ENCODE data around the gene CCL23. TPM values are rescaled to one million over a fixed set of nuclear protein-coding genes. Genes with fewer than 3 reads are reported as not detected.

Gene CCL23
- total and polyA plus RNA-seq, 2 donors (not counting 3 experiments of a cell fraction or from before 2014, with no cell fraction given), result 1.0 to 1.1 TPM

DNA sequence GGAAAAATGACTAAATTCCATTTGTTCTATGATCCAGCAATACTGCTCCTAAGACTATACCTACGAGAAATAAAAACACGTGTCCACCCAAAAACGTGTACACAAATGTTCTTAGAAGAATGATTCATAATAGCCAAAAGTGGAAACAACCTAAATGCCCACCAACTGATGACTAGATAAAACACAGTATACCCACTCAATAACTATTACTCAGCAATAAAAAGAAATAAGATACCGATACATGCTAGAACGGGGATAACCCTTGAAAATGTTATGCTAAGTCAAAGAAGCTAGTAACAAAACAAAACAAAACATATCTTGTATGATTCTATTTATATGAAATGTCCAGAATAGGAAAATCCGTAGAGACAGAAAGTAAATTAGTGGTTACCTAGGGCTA is 54.1 kb downstream of the CCL23 start:
- Histone ChIP-seq H3K9ac (replicated peaks; ENCODE audit: extremely low read depth, insufficient read depth, low read length) (no peak overlapping the region), H3K27me3 (ENCODE audit: control insufficient read depth in 2 of 2, insufficient read depth in 2 of 2, low read length in 2 of 2) (peaks cover 1 to 14% of the 10 kb centered on the region in 2 experiments), H3K4me1 (ENCODE audit: control insufficient read depth, extremely low read depth, insufficient read depth, low read length) (no peaks in the 10 kb centered on the region), H3K27ac (ENCODE audit: insufficient read depth, low read depth, low read length) (no peak overlapping the region), H3K4me2 (ENCODE audit: insufficient read depth, low read length) (no peak overlapping the region), H3K4me3 (replicated peaks in 1 of 3; ENCODE audit: insufficient read depth in 1 of 3, low read depth in 1 of 3, low read length in 3 of 3) (no peak overlapping the region), H3K9me3 (replicated peaks; ENCODE audit: control insufficient read depth, insufficient read depth, low read length) (no peaks in the 10 kb centered on the region), H3K9me1 (replicated peaks; ENCODE audit: control insufficient read depth, extremely low read depth, insufficient read depth, low read length) (no peaks in the 10 kb centered on the region), H3K36me3 (ENCODE audit: control insufficient read depth in 2 of 2, extremely low read depth in 1 of 2, insufficient read depth in 2 of 2, low read length in 2 of 2) (no peaks in the 10 kb centered on the region), H2AFZ (ENCODE audit: low read depth, low read length) (no peak overlapping the region), H4K20me1 (replicated peaks; ENCODE audit: control insufficient read depth, extremely low read depth, insufficient read depth, low read length) (no peaks in the 10 kb centered on the region), H3K79me2 (ENCODE audit: control insufficient read depth, insufficient read depth, low read length) (no peaks in the 10 kb centered on the region)
- no TSS peak for BruUV-seq (replicated peaks)
- TF ChIP-seq, protein P1, sequence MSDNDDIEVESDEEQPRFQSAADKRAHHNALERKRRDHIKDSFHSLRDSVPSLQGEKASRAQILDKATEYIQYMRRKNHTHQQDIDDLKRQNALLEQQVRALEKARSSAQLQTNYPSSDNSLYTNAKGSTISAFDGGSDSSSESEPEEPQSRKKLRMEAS (IDR thresholded peaks at IDR 0.05; ENCODE audit: insufficient read depth, insufficient read length), result no peak
- TF ChIP-seq, protein P2, sequence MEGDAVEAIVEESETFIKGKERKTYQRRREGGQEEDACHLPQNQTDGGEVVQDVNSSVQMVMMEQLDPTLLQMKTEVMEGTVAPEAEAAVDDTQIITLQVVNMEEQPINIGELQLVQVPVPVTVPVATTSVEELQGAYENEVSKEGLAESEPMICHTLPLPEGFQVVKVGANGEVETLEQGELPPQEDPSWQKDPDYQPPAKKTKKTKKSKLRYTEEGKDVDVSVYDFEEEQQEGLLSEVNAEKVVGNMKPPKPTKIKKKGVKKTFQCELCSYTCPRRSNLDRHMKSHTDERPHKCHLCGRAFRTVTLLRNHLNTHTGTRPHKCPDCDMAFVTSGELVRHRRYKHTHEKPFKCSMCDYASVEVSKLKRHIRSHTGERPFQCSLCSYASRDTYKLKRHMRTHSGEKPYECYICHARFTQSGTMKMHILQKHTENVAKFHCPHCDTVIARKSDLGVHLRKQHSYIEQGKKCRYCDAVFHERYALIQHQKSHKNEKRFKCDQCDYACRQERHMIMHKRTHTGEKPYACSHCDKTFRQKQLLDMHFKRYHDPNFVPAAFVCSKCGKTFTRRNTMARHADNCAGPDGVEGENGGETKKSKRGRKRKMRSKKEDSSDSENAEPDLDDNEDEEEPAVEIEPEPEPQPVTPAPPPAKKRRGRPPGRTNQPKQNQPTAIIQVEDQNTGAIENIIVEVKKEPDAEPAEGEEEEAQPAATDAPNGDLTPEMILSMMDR (IDR thresholded peaks at IDR 0.05; ENCODE audit: extremely low read depth in 1 of 2, insufficient read depth in 1 of 2, low read depth in 1 of 2, low read length in 2 of 2), result no peak
- TF ChIP-seq EZH2 (IDR thresholded peaks at IDR 0.05; ENCODE audit: borderline replicate concordance, low read depth, low read length, severe bottlenecking), result no peak
- no peak for TF ChIP-seq FOS (IDR thresholded peaks at IDR 0.05; ENCODE audit: borderline replicate concordance, insufficient read depth, low read length)
- no peak for TF ChIP-seq JUN (IDR thresholded peaks at IDR 0.05; ENCODE audit: borderline replicate concordance, insufficient read depth, insufficient read length, low read depth)
- TF ChIP-seq POLR2A (IDR thresholded peaks at IDR 0.05; ENCODE audit: low read depth, low read length), result no peak
- TF ChIP-seq POLR2AphosphoS5 (IDR thresholded peaks at IDR 0.05; ENCODE audit: insufficient read depth, low read depth, low read length), result no peak
- no peak for TF ChIP-seq MYC (IDR thresholded peaks at IDR 0.05; ENCODE audit: low read depth, low read length)
- TF ChIP-seq GATA2 (IDR thresholded peaks at IDR 0.05; ENCODE audit: insufficient read depth, insufficient read length, low read depth, low read length), result no peak
- DNase-seq (ENCODE audit: low read depth, low spot score) (no peak), FAIRE-seq (no peak)
- dilution Hi-C loops (cut with MboI; ENCODE audit: extremely low pct_ligation_motif_present, low sequenced_read_pairs) (no loop called here), intact Hi-C loops (cut with micrococcal nuclease) (no loop called here)
- POLR2A ChIA-PET, result no interaction called here
- CTCF ChIA-PET, result interaction anchor here (0.7 to 1.5 kb wide), 4 partner anchors 9 to 109 kb away, joined by 3 to 5 read pairs (median 4); no protein-coding TSS in a partner anchor

Other genes starting within 250 kb of the CCL23 start
- 3.6 and 6.1 TPM in 2 replicates for gene MMP28, start 222.3 kb downstream of the CCL23 start, total RNA-seq
- gene MMP28, start 222.3 kb downstream of the CCL23 start, polyA plus RNA-seq, result 7.1 and 8.4 TPM in 2 replicates
- 244 and 247 TPM in 2 replicates for gene TAF15, start 208.5 kb downstream of the CCL23 start, total RNA-seq
- 35.7 and 59.4 TPM in 2 replicates for gene TAF15, start 208.5 kb downstream of the CCL23 start, polyA plus RNA-seq
- gene HEATR9, start 149.1 kb downstream of the CCL23 start, total RNA-seq, result not detected in 2 replicates
- gene HEATR9, start 149.1 kb downstream of the CCL23 start, polyA plus RNA-seq, result not detected in 2 replicates
- gene CCL5, start 137.6 kb downstream of the CCL23 start, total RNA-seq, result not detected in 2 replicates
- gene CCL5, start 137.6 kb downstream of the CCL23 start, polyA plus RNA-seq, result not detected in 2 replicates
- gene RDM1, start 87.2 kb downstream of the CCL23 start, total RNA-seq, result 0.46 TPM in 1 of 2 replicates, not detected in the other
- 0.12 and 0.21 TPM in 2 replicates for gene RDM1, start 87.2 kb downstream of the CCL23 start, polyA plus RNA-seq
- not detected in 2 replicates for gene LYZL6, start 74.3 kb downstream of the CCL23 start, total RNA-seq
- gene LYZL6, start 74.3 kb downstream of the CCL23 start, polyA plus RNA-seq, result not detected in 2 replicates
- 0.51 and 0.55 TPM in 2 replicates for gene CCL16, start 36.5 kb downstream of the CCL23 start, total RNA-seq
- 0.18 TPM in 1 of 2 replicates, not detected in the other for gene CCL16, start 36.5 kb downstream of the CCL23 start, polyA plus RNA-seq
- 9.5 and 21.3 TPM in 2 replicates for gene CCL14, start 31.2 kb downstream of the CCL23 start, total RNA-seq
- 25.8 and 29.8 TPM in 2 replicates for gene CCL14, start 31.2 kb downstream of the CCL23 start, polyA plus RNA-seq
- not detected in 2 replicates for gene CCL15, start 16.4 kb downstream of the CCL23 start, total RNA-seq
- not detected in 2 replicates for gene CCL15, start 16.4 kb downstream of the CCL23 start, polyA plus RNA-seq
- gene CCL18, start 46.3 kb upstream of the CCL23 start, total RNA-seq, result not detected in 2 replicates
- not detected in 2 replicates for gene CCL18, start 46.3 kb upstream of the CCL23 start, polyA plus RNA-seq
- gene CCL3, start 72.2 kb upstream of the CCL23 start, total RNA-seq, result not detected in 2 replicates
- gene CCL3, start 72.2 kb upstream of the CCL23 start, polyA plus RNA-seq, result not detected in 2 replicates
- gene CCL4, start 85.9 kb upstream of the CCL23 start, total RNA-seq, result not detected in 2 replicates
- gene CCL4, start 85.9 kb upstream of the CCL23 start, polyA plus RNA-seq, result not detected in 2 replicates
- gene TBC1D3B, start 158.7 kb upstream of the CCL23 start, total RNA-seq, result 3.3 and 9.7 TPM in 2 replicates
- gene TBC1D3B, start 158.7 kb upstream of the CCL23 start, polyA plus RNA-seq, result 0.81 and 1.7 TPM in 2 replicates
- gene CCL3L1, start 178.8 kb upstream of the CCL23 start, total RNA-seq, result not detected in 2 replicates
- not detected in 2 replicates for gene CCL3L1, start 178.8 kb upstream of the CCL23 start, polyA plus RNA-seq
- gene CCL4L2, start 193.1 kb upstream of the CCL23 start, total RNA-seq, result not detected in 2 replicates
- gene CCL4L2, start 193.1 kb upstream of the CCL23 start, polyA plus RNA-seq, result not detected in 2 replicates
- gene TBC1D3I, start 246.6 kb upstream of the CCL23 start, total RNA-seq, result 0.60 and 1.3 TPM in 2 replicates
- gene TBC1D3I, start 246.6 kb upstream of the CCL23 start, polyA plus RNA-seq, result 0.16 and 0.26 TPM in 2 replicates

Data from endothelial cell of umbilical vein (primary cell).